HG02973 (cell line): Measurements from ENCODE around the gene PEA15.

Experiments used
- ATAC-seq: cut with Tn5 transposase; IDR thresholded peaks from one replicate; pipeline ENCODE4 v1.9.1; 2021; ENCODE audit warnings: moderate library complexity; ENCODE audit not compliant: unreplicated experiment

Gene PEA15

DNA sequence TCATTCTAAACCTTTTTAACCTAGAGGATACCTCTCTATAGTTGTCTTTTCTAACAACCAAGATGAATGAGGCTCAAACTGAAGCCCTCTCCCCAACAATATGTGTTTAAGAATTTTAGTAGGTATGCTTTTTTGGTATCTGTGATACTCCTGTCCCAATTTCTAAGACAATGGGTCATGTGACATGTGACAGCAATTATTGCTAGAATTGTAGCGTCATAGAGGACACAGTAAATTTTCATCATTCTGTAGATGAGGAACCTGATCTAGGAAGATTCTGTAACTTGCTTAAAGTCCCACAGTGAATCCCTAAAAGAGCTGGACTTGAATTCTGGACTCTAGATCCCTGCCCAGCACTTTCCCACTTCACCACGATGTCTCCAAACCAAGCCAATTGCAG lies 26.5 kb upstream of the PEA15 start:
- ATAC-seq, result no peak

DNA sequence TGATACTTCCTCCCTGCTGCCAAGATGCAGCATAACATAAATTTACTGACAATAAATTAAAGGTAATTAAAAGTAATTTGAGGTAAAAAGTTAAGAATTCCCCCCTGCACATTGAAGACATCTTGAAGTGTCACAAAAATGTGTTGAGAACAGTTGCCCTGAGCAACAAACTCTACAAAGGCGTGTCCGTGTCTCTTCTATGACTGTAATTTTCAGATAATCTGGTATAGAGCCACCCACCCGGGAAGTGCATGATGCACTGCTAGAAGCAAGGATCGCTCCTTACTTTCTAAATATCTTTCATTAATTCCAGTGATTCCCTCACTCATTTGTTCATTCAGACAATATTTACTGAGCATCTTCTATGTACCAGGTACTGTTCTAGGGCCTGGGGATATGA lies 25.8 kb upstream of the PEA15 start:
- ATAC-seq, result no peak

DNA sequence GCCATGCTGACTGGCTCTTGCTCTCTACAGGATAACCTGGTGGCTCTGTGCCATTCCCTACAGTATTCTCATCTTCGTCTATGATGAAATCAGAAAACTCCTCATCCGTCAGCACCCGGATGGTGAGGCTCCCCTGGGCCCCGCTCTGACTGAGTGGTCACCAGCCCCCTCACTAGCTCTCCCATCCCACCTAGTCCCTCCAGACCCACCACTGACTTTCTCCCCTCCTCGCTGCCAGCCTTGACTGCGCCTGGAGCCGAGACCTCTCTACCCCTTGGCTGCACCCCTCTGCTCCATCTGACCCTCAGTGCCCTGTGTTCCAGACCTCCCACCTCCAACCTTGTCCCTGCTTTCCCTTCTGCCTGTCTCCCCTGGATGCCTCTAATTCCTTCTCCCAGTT lies 18.9 kb upstream of the PEA15 start:
- no peak for ATAC-seq

DNA sequence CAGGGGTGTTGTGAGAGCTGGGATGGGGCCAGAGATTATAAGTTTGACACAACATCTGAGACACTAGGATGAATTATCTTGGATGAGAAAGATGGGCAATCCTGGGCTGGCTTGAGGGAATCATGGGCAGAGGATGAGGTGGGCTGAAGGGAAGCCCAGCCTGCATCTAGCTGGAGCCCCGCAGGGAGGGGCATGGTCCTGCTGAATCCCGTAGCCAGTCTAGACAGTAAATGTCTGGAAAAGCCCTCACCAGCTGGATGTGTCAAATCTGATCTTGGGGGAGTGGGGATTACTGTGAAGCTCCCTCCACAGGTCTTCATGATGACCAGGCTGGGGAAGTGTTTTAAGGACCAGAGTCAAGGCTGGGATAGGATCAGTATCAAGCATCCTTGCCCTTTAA lies 18.5 kb upstream of the PEA15 start:
- no peak for ATAC-seq

DNA sequence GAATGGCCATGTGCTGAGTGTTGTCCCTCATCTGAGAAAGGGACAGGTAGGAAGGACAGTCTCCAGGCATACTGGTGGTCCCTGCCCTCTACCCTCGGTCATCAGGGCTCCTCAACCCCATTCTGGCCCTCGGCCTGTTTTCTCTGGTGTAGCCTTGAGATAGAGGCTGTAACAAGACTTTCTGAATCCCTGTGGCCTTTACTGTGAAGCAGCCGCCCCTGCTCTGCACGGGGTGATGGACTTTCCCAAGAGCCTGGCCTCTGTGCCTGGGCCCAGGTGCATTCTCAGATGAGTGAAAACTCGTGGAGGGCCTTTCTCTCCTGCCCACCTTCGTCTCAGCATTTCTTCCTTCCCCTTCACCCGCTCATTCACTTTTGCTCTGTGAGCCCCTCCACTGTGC lies 17.8 kb upstream of the PEA15 start:
- ATAC-seq, result no peak

DNA sequence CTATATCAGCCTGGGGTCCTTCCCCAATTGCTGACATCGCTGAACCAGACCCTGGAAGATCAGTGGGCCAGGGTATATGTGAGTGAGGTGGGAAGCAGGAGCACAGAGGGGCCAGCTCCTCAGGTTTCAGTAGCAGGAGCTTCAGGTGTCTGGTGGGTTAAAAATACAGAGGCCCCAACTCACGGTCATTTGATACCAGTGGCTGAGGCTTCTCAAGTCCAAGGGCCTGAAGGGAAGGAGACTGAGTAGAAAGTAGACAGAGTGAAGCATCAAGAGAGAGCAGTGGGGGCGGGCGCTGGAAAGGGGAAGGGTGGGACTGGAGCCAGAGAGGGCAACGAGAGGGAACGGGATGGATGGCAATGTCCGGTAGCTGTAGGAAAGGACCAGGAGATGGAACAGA lies 16.8 kb upstream of the PEA15 start:
- no peak for ATAC-seq

DNA sequence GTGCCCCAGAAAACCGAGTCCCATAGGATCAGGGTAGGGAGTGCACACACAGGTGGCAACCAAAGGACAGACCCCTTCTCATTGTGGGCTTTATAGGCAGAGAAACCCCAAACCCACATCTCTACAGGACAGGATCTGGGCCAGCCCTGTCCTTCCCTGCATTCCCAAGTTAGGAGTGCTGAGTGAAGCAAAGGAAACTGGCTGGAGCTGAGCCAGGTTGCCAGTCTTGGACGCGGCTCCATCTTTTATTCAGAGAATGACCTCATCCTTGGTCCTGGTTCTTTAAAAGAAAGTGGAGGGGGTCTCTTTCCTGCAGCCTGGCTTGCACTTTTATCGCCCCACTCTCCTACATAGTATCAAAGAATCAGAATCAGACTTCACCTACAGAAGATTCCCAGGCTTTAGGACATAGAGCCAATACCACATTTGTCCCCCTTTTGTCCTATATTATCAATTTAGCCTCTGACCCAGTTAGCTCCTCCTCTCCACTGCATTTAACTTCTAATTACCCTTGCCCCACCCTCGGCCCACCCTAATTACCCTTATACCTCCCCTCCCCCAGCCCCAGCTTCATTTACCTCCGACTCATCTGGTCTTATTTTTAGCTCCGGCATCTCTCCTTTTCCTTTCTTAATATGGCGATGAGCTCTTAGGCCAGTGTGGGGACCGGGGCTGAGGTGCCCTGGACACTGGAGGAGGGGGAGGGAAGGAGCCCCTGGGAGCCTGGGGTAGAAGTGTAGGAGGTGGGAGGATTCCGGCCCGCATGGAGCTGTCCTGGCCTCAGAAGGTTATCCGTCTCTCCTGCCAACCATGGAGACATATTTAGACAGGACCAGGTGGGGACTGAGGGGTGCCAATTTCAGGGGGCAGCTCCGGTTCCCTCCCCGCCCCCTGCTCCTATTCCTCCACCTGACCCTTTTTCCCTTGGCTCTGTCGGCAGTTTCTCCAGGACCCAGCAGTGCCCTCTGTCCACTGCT lies 15.2 kb upstream of the PEA15 start, which contains the start of gene CASQ1:
TSS of gene CASQ1 (plus strand) at position 927 of the 977 bp plus-strand sequence. CDS start 177 bp downstream, outside the sequence.
- no peak for ATAC-seq

DNA sequence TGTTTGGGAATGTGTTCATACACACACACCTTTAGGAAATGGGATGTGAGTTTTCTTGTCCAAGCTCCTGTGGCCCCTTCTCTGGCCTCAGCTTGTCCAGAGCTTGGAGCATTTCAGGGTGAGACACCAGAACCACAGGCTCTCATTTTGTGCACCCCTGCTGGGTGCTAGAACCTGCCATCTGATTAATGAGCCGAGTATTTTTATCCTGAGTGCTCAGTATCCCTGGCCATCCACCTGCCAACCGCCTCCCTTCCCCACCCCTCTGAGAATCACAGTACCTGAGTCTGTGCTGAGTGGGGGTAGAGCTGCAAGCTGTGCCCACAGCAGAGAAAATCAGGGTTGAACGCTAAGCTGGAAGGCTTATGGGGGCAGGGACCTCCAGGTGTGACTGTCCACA lies 13.4 kb upstream of the PEA15 start:
- no peak for ATAC-seq

DNA sequence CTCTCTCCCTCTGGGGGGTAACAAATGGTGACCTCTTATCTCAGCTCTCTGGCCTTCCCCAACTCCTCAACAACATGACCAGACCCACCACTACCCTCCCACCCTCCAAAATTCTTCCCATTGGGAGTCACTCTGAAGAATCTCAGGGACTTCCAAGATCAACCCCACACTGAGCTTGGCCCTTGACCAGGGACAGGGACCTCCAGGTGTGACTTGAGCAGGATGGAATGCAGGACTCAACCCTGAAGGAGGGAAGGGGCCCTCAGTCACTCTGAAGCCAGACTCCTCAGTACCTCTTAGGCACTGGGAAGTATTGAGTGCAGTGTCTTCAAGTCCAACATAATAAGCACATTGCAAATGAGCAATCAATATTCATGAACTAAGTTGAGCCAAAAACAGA lies 12.9 kb upstream of the PEA15 start:
- no peak for ATAC-seq

DNA sequence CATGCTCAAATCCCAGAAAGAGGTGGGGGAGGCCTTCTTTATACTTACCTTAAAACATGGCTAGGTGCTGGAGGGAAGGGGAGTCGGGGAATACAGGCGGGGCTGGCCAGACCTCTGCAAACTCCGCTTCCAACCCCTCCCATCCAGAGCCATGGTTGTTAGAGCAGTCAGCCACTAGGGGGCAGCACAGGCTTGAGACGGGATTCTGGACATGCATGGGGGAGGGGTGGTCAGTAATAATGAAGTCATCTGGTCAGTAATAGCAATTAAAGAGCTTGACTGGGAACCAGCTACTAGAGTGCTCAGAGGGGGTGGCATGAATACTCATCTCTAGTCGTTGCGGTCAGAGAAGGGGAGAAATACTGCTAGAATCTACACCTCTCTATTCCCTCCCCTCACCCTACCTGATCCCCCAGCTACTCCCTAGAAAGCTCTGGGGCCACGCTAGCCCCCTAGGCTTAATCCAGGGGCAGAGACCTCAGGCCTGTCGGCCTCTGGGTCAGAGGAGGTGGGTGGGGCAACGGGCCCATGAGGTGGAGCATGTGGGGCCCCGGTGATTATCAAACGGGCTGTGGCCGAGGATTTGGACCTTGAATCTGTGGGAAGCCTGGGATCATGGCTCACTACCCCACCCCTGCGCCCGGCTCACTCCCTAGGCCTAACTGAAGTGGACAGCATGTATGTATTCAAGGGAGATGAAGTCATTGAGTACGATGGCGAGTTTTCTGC lies 11.9 kb upstream of the PEA15 start:
- no peak for ATAC-seq

DNA sequence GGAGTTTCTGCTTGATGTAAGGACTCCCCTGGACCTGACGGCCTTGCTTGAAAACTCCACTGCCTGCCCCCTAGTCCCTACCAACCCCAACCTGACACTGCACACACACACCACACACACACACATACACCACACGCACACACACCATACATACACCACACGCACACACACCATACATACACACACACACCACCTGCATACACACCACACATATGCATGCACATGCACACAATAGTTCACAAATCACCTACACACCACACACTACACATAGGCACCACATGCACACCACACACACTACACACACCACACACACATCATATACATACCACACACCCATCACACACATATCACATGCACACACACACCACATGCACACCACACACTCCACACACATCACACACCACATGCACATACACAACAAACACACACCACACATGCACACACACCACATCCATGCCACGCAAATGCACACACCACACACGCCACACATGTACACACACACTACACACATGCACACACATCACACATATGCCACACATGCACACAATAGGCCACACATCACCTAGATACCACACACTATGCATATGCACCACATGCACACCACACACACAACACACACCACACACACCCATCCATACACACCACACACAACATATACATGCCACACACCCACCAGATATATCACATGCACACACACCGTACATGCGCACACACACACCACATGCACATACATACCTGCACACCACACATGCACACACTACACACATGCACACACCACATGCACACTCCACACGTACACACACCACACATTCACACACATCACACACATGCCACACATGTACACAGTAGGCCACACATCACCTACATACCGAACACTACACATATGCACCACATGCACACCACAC lies 11.1 kb upstream of the PEA15 start:
- ATAC-seq, result no peak

DNA sequence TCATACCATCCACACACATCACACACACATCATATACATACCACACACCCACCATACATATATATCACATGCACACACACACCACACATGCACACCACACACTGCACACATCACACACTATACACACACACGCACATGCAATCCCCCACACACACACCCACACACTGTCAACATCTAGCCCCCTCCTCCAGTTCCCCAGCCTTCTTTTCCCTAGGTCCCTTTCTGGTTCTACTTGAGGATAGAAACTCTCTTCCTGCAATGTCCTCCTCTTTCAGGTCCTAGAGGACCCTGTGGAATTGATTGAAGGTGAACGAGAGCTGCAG lies 10.5 kb upstream of the PEA15 start:
- no peak for ATAC-seq

DNA sequence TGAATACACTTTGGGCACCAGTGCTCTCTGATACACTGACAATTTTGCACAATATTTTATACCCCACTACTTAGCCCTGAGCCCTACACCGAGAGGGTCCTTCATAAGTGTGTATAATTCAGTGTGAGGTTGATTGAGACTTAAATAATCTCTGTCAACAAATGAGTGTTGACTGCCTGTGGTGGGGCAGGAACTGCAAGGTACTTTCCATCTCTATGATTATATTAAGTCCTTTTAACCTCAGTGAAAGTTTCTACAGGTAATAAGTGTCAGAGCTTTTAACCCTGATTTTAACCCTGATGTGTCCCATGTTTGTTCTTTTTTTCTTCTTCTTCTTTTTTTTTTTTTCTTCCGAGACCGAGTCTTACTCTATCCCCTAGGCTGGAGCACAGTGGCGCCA lies 9.0 kb upstream of the PEA15 start:
- no peak for ATAC-seq

DNA sequence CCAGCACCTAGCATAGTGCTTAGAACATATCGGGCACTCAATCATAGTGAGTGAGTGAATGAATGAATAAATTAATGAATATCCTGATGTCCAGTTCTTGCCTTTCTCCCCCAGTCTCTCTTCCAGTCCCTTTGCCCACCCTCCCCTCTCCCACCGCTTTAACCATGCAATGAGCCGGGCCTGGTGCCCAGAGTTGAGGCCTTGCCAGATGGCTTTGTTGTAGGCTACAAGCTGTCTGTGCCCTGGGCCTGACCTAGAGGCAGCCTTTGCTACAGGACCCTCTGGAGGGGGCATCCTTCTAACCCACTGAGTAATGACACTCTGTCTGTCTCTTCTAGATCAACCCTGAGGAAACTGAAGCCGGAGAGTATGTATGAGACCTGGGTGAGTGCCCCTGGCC lies 8.0 kb upstream of the PEA15 start:
- ATAC-seq, result no peak

DNA sequence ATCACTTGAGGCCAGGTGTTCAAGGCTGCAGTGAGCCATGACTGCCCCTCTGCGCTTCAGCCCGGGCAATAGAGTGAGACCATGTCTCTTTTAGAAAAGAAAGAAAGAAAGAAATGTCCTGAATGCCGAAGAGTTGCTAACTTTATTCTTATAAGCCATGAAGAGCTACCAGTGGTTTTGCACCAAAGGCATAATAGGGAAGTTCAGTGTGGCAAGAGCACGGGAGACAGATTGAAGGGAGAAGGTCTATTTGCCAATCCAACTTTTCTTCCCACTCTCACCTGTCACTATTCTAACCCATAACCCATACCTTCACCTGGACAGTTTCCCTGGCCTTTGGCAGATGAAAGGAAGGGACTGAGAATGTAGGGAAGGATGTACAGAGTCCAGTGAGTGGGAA lies 4.4 kb upstream of the PEA15 start:
- no peak for ATAC-seq

DNA sequence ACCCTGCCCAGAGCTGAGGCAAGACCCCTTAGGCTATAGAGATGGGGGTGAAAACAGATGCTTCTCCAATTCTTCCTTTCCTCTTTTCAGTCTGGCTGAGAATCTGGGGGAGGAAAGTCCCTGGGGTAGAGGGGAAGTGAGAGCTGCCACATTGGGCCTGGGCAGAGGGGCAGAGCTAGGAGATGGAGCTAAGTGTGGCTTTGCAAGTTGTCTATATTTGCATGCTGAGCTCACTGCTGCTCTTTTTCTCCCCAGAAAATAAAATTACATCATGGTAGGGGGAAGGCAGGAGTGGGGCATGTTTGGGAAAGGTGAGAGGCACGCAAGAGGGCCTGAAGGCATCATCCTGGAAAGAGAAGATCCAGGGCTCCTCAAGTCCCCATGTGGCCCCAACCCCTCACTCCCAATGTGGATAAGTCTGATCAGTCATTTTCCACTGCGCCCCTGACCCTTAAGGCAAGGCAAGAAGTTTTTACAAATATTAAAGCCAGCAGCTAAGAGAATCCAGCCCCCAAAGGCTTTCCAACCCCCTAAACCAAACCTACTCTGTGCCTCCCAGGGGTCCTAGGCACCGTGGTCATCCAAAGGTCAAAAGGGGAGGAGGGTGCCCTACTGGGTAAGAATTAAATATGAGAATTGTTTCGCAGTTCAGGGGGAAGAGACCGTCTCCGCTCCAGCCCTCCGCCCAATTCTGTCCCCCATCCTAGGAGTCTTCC lies 500 bp upstream of the PEA15 start:
- peak; percentile 57 for ATAC-seq

DNA sequence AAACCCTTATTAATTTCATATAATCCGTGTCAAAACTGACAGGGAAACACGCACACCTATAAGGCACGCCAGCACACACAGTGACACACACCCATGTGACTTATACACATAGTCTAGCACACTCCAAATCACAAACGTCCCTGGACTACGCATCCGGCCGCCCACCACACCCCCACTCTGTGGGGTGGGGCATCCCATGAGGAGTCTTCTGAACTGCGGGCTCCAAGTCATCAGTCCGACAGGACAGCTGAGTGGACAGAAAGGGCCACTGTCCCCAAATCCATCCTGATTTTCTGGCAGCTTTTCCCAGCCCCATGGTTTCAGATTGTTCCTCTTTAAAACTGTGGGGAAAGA lies 829 bp downstream of the PEA15 start:
- ATAC-seq, result no peak

DNA sequence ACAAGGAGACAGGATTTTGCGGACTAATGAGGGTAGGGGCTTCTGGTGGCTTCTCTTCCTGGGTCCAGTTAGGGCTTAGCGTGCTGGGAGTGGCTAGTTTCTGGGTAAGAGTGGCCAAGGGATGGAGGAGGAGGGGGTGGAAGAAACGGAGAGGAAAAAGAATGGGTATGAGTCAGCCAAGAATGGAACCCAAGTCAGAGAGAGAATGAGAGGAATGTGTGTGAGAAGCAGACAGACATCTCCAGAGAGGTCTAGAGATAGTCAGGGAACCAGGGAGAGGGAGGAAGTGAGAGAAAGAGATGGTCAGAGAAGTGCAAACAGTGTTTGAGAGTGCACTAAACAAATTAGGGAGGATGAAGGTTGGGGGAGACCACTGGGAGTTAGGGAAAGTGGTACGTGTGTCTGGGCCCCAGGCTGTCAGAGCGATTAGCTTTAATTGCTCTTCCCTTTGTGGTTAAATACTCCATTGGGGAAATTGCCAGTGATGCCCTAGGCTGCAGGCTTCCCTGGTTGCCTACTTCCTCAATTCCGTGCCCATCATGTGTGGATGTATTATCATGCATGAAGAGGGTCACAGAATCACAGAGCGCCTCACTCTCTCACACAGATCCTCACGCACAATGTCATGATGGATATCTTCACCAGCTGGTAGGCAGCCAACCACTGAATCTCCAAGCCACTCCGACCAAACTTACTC lies 1.4 kb downstream of the PEA15 start:
- ATAC-seq, result no peak

DNA sequence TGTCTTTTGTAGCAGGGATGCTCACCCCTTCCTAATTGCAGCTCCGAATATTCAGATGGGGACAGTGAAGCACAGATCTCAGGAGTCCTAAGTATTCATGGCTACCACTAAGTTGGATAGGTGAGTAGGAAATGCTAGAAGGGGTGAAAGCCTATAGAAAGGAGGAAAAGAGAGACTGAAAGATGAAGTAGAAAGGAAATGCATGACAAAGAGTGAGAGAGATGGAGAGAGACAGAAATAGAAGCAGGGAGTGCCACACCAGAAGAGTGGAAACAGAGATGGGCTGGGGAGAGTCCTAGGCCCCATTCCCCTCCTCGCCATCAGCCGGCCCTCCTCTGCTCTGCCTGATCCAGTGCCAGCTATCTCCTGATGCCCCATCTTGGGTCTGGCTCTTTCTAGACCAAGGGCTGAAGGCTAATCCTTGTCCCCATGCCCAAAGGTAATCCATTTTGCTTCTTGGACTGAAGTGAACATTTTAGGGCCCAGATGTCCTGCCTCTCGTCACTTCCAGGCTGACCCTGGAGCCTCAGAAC lies 2.0 kb downstream of the PEA15 start:
- no peak for ATAC-seq
